ENCODE results near the gene LYG2. TPM values are rescaled to one million over a fixed set of nuclear protein-coding genes. Genes with fewer than 3 reads are reported as not detected.
"Not testable (repeated sequence)": the region's sequence is repeated elsewhere in the genome, so short reads cannot be mapped to it uniquely, and the experiment has no call there.

LYG2 gene
- total RNA-seq, 1 donor from 2014 or later = not detected

DNA sequence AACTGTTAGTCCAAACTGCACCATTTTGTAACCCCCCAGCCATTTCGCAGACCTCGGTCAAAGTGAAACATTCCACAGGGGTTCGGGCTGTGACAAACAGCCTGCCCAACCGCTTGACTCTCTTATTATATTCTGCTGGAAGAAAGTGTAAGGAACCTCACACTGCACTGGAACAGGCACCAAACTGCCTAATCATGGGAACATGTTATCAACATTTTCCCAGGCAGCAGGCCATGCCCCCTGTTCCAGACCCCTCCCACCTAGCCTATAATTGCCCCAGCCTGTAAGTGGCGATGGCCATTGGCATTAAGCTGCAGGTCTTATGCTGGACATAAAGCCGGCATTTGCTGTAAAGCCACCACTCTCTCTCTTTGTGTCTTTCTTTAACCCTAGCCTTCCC, 16.9 kb downstream of the LYG2 start:
- TF ChIP-seq, protein P1, sequence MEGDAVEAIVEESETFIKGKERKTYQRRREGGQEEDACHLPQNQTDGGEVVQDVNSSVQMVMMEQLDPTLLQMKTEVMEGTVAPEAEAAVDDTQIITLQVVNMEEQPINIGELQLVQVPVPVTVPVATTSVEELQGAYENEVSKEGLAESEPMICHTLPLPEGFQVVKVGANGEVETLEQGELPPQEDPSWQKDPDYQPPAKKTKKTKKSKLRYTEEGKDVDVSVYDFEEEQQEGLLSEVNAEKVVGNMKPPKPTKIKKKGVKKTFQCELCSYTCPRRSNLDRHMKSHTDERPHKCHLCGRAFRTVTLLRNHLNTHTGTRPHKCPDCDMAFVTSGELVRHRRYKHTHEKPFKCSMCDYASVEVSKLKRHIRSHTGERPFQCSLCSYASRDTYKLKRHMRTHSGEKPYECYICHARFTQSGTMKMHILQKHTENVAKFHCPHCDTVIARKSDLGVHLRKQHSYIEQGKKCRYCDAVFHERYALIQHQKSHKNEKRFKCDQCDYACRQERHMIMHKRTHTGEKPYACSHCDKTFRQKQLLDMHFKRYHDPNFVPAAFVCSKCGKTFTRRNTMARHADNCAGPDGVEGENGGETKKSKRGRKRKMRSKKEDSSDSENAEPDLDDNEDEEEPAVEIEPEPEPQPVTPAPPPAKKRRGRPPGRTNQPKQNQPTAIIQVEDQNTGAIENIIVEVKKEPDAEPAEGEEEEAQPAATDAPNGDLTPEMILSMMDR (IDR thresholded peaks at IDR 0.05) = no peak
- Histone ChIP-seq H3K4me1 (no peaks in the 10 kb centered on the region), H3K9me3 (no peaks in the 10 kb centered on the region), H3K36me3 (no peaks in the 10 kb centered on the region), H3K27me3 (no peaks in the 10 kb centered on the region), H3K27ac (no peak overlapping the region), H3K4me3 (no peak overlapping the region)
- intact Hi-C loops (cut with DNase I) = no loop called here
- DNase-seq (ENCODE audit: extremely low spot score in 2 of 2) = no peak

DNA sequence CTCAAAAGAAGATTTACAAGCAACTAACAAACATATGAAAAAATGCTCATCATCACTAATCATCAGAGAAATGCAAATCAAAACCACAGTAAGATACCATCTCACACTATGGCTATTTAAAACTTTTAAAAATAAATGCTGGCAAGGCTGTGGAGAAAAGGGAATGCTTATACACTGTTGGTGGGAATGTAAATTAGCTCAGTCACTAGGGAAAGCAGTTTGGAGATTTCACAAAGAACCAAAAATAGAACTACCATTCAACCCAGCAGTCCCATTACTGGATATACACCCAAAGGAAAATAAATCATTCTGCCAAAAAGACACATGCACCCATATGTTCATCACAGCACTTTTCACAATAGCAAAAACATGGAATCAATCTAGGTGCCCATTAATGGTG, 22.3 kb downstream of the LYG2 start:
- H3K9me3 ChIP-seq; H3K27me3 ChIP-seq; H3K4me1 ChIP-seq; H3K27ac ChIP-seq; H3K36me3 ChIP-seq; H3K4me3 ChIP-seq; DNase-seq (ENCODE audit: extremely low spot score in 2 of 2); intact Hi-C loops (cut with DNase I): not testable (repeated sequence)

DNA sequence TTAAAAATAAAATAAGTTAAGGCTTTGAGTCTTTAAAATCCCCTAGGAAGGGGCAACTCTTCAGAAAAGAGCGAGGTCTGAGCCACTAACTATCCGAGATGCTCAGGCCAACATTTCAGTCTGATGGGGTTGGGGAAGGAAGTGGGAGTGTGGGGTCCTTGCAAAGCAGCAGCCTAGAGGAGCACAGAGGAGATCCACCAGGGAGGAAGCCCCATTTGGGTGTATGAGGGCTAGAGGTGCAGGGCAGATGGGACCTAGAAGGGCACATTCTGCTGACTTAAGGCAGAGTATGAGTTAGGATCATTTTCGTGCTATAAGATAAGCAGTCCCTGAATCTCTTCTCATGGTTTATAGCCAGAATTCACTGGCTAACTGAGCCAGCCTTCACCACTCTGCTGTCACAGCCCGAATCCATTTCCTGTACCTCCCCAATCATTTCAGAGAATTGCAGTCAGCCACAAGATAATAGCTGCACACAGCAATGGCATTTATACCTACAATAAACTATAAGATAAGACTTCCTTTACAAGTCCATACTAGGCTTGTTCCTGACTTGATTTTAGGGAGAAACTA, 37.5 kb downstream of the LYG2 start:
- H3K4me3 ChIP-seq = no peak overlapping the region
- H3K27me3 ChIP-seq = no peaks in the 10 kb centered on the region
- TF ChIP-seq, protein P1 (IDR thresholded peaks at IDR 0.05) = no peak
- no peak for TF ChIP-seq POLR2AphosphoS5 (IDR thresholded peaks at IDR 0.05; ENCODE audit: insufficient read depth in 1 of 2, low read depth in 1 of 2)
- no peak for TF ChIP-seq POLR2A (IDR thresholded peaks at IDR 0.05)
- no peaks in the 10 kb centered on the region for H3K9me3 ChIP-seq
- DNase-seq (ENCODE audit: extremely low spot score in 2 of 2) = no peak
- intact Hi-C loops (cut with DNase I) = no loop called here
- no peaks in the 10 kb centered on the region for H3K4me1 ChIP-seq
- H3K36me3 ChIP-seq = no peaks in the 10 kb centered on the region
- H3K27ac ChIP-seq = no peak overlapping the region

DNA sequence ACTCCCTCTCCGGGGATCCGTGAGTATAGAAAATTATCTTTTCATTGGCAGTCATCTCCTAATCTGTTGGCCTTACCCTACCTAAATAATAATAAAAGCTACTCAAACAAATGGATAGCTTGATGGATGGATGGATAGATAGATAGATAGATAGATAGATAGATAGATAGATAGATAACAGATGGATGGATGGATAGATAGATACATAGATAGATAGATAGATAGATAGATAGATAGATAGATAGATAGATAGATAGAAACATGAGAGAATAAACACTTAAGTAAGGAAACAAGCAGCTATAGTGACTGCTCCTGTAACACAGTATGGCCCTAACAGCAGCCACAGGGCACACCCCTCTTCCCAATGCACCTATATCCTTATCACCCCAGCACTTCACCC, 39.4 kb downstream of the LYG2 start:
- no peak for DNase-seq (ENCODE audit: extremely low spot score in 2 of 2)
- intact Hi-C loops (cut with DNase I) = no loop called here
- no peak for TF ChIP-seq POLR2AphosphoS5 (IDR thresholded peaks at IDR 0.05; ENCODE audit: insufficient read depth in 1 of 2, low read depth in 1 of 2)

DNA sequence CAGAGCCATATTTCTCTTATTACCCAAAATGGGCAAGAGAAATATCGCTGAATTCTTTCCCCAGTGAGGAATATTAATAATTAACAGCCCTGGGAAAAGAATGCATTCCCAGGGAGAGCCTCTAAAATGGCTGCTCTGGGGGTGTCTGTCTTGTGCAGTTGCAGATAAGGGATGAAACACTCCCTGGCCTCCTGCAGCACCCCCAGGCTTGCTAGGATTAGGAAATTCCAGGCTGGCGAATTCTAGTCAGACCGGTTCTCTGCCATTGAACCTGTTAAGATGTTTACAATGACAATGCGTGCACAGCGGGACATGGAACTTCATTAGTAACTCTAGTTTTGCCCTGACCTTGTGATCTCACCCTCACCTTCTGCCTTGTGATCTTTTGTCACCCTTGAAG, 50.0 kb downstream of the LYG2 start:
- intact Hi-C loops (cut with DNase I) = no loop called here
- Histone ChIP-seq H3K36me3 (no peaks in the 10 kb centered on the region), H3K4me1 (no peaks in the 10 kb centered on the region), H3K9me3 (no peaks in the 10 kb centered on the region), H3K27me3 (no peaks in the 10 kb centered on the region), H3K4me3 (no peak overlapping the region), H3K27ac (no peak overlapping the region)
- no peak for TF ChIP-seq POLR2AphosphoS5 (IDR thresholded peaks at IDR 0.05; ENCODE audit: insufficient read depth in 1 of 2, low read depth in 1 of 2)
- TF ChIP-seq POLR2A (IDR thresholded peaks at IDR 0.05) = no peak
- TF ChIP-seq, protein P1 (IDR thresholded peaks at IDR 0.05) = no peak
- DNase-seq (ENCODE audit: extremely low spot score in 2 of 2) = no peak

More for the DNA sequence above, 39.4 kb downstream of the LYG2 start:
- Histone ChIP-seq H3K27me3 (no peaks in the 10 kb centered on the region), H3K27ac (no peak overlapping the region), H3K36me3 (no peaks in the 10 kb centered on the region), H3K9me3 (no peaks in the 10 kb centered on the region), H3K4me3 (no peak overlapping the region), H3K4me1 (no peaks in the 10 kb centered on the region)

DNA sequence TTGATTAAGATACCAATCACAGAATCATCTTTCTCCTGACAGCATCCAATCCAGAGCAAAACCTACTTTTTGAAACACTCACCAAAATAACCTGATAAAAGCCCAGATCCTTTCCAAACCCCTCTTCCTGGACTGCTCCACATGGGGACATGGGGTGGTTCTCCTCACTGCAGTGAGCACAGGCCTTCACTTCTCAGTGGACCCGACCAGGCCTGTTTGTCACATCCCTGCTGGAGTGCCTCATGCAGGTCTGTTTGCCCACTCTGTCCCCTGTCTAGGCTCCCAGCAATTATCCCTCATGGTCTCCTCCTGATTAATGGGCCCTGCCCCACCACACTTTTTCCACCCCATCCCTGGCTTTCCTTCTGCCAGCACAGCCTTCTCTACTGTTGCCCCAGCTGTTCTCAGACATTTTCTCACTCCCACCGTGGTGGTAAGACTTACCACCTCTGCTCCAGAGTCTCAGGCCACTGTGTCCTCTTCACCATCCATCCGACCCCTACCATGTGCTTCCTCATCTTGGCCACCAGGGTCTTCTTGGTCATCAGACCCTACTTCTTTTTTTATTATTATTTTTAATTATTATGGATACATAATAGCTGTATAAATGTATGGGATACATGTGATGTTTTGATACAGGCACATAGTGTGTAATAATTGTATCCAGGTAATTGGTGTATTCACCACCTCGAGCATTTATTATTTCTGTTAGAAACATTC, 53.3 kb downstream of the LYG2 start:
- Histone ChIP-seq H3K4me3 (no peak overlapping the region), H3K27me3 (no peaks in the 10 kb centered on the region), H3K36me3 (peaks cover 0 to 16% of the 10 kb centered on the region in 2 donors), H3K9me3 (no peaks in the 10 kb centered on the region), H3K27ac (no peak overlapping the region), H3K4me1 (no peaks in the 10 kb centered on the region)
- TF ChIP-seq, protein P1 (IDR thresholded peaks at IDR 0.05) = no peak
- no peak for TF ChIP-seq POLR2AphosphoS5 (IDR thresholded peaks at IDR 0.05; ENCODE audit: insufficient read depth in 1 of 2, low read depth in 1 of 2)
- no peak for TF ChIP-seq POLR2A (IDR thresholded peaks at IDR 0.05)
- intact Hi-C loops (cut with DNase I) = no loop called here
- DNase-seq (ENCODE audit: extremely low spot score in 2 of 2) = no peak

Measured in vagina (tissue), 2 donors.